ENCODE measurements around the gene SLC9A7. TPM values are rescaled to one million over a fixed set of nuclear protein-coding genes. Genes with fewer than 3 reads are reported as not detected.
A peak's percentile ranks its signal among the peaks of the same experiment; 100 is the strongest.

SLC9A7 gene
- total RNA-seq, 1 donor: 84.0 TPM

DNA sequence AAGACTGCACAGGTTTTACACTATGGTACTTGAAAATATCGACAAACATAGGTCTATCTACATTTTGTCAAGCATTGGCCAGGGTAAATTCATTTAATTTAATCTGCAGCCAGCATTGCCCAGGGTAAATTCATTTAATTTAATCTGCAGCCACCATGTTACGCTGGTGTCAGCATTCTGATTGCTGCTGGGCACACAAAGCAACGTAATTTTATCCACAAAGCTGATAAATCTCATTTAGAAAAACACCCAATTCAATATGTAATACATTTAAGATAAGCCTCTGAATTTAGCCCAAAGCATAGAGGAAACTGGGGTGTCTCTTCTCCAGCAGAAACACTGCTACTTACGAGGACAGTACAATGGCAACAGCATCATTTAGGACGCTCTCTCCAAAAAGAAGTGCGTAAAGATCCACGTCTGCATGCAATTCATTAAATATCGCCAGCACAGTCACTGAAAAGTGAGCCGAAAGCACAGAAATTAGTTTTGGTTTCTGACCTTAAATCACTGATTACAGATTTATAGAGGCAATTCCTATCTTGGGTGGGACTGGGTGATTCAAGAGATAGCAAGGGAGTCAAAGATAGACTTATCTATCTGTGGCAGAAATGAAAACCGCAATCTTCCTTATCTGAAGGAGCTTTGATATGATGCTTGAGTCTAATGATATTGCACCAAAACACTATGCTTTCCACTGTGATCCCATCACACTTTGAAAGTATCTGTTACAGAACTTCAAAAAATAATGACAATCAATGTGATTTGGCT lies 96.5 kb downstream of the SLC9A7 start:
- no peak for DNase-seq (ENCODE audit: low read depth in 2 of 3, low spot score in 2 of 3)

DNA sequence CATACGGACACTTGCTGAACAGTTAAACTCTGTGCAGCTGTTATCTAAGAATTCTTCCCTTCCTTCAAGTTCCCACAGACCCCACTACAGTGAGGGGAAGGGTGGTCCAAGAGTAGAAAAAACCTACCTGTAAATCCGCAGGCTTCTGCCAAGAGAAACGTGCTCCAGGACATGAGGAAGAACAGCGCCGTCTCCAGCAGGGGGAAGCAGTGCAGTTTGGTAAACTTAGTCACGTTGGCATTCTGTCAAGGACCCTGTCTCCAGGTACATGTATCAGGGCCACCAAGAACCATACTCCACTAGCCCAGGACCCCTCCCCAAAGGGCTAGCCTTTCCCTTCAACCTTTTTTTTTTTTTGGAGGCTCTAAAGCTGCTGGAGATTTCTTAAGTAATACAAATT lies 105.4 kb downstream of the SLC9A7 start:
- DNase-seq (ENCODE audit: low read depth in 2 of 3, low spot score in 2 of 3): peak in 1 of 3 donors; percentile 43

DNA sequence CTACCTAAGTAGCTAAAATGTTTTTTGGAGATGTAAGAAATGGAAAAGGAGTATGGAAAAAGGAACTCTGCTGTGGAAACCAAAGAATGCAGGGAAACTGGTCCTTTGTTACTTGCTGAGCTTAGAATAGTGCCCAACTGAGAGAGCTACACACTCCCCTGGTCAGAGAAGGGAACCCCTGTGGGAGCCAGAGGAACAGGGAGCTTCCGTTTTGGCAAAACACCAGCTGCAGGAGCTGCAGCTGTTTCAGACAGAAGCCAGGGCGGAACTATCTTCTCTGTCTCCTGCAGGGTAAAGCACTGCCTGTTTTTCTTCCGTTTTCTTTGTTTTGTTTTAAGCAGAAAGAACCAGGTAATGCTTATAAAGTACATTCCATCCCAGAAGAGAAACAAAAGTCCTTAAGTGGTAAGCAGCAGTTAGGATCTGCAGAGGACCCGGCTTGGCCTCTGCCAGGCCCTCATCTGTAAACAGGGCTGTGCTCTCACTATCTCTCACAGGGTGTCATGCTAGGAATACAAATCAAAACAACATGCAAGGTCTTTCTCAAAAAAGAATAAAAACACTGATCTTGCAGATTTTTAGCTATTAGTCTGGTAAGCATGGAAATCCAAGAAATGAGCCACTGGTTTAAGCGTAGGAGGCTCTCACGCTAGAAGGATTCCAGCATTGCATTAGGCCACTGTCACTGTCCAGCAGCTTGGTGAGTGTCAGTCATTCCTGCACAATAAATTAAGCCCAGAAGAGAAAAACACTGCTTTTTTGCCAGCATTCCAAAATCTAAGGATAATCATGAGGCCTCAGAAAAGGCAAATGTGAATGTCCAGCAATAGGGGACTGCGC lies 109.3 kb downstream of the SLC9A7 start:
- DNase-seq (ENCODE audit: low read depth in 2 of 3, low spot score in 2 of 3): peak in 2 of 3 donors; percentile 41 to 53

DNA sequence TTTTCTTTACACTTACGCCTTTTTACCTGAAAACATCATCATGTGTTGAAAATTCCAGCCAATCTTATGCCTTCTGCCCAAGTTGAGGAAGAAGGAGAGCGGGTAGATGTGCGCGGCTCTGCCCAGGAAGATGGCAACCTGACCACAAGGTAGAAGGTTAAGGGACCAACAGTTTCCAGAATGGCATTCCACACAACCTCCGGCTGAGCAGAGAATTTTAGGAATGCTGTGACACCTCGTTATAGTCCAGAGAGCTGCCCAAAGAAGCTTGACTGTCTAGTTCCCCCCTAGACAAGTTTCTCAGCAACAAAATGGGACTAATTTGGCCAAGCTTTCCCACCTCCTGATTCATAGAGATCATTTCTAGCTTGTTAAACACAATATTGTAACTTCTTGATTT lies 110.3 kb downstream of the SLC9A7 start:
- no peak for DNase-seq (ENCODE audit: low read depth in 2 of 3, low spot score in 2 of 3)

DNA sequence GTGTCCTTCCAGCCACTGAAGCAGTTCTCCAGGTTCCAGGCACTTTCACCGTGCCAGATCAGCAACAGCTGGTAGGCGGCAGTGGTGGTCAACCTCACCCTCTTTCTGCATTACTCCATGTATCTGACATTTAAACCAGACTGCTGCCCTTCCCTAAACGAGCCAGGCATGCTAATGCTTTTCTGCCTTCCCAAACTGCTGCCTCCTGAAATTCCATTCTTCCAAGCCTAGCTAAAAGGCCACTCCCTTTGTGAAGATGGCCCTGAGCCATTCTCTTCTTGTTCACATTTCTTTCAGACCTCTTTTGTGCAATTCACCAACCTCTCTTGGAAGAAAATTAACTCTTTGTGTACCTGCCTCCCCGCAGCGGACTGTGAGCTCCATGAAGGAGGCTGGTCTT lies 111.7 kb downstream of the SLC9A7 start:
- no peak for DNase-seq (ENCODE audit: low read depth in 2 of 3, low spot score in 2 of 3)

DNA sequence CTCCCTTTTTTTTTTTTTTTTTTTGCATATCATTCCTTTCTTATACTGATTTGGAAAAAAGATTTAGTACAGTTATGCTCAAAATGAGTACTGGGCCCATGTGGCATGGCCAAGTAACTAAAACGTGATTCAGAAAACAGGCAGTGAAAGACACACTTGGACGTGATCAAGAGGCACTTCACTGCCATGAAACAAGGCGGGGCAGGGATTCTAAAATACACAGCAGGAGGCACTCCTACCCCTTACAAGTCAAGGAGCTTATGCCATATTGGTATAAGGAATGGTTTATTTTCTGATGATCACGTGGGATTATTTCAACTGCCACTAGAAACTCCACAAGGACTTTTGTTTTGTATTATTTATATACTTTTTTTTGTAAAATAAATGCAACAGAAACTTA lies 113.3 kb downstream of the SLC9A7 start:
- no peak for DNase-seq (ENCODE audit: low read depth in 2 of 3, low spot score in 2 of 3)

DNA sequence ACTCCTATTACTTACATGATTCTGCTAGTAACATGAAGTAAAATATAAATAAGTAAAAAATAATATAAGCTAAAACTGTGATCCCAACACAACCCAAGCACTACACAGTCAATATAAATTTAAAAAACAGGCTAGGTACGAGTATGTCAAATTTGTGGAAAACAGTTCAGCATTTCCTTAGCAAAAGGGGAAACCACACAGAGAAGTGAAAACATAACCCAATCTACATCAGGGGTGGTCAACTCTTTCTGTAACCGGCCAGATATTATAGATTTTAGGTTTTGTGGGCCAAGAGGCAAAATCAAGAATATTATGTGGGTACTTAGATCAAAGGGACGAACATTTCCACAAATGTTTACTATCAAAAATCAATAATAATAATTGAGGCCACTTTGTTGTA lies 115.3 kb downstream of the SLC9A7 start:
- DNase-seq (ENCODE audit: low read depth in 2 of 3, low spot score in 2 of 3): no peak

DNA sequence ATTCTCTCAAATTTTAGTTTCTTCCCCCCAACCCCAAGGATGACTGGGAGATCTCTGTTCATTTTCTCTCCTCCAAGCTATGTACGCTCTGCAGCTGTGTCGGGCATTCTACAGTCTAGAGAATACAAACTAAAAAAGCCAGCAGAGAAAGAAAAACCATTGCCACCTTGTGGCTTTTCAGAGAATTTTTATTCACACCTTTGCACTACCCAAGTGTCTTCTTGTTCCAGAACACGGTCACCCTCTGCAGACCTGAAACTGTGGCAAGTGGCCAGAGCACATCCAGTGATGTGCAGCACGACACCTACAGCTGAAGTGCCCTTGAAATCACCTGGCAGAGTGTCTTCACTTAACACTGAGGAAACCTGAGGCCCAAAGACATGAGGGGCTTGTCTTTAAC lies 116.8 kb downstream of the SLC9A7 start:
- peak in 1 of 3 donors; percentile 52 for DNase-seq (ENCODE audit: low read depth in 2 of 3, low spot score in 2 of 3)

DNA sequence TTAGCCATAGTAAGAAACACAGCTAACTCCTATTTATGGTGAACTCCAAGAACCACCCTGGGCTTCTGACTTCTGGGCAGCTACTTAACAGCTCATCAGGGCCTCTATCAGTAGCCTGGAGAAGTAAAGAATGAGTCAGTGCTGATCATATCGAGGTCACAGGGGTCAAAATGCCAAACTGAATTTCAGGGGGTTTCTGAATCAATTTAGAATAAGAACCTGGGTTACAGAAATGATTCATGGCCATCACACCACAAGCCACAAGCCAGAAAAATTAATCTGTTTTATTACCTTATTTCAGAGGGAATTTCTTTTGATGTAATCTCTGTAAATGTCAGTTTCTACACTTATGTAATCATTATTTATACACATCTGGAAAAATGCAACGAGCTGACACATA lies 121.0 kb downstream of the SLC9A7 start:
- DNase-seq (ENCODE audit: low read depth in 2 of 3, low spot score in 2 of 3): no peak

DNA sequence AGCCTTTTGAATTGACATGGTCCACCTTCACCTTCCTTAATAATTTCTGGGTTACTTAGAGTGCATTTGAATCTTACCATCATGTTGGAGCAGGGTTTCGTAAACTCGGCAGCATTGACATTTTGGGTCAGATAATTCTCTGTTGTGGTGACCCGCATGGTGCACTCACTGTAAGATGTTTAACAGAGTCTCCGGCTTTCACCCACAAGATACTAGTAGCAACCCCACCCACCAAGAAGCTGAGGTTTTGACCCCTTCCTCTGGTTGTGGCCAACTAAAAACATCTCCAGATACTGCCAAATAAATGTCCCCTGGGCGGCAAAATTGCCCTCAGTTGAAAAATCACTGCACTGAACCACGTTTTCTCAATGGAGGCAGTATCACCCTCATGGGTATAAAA lies 122.7 kb downstream of the SLC9A7 start:
- DNase-seq (ENCODE audit: low read depth in 2 of 3, low spot score in 2 of 3): no peak

DNA sequence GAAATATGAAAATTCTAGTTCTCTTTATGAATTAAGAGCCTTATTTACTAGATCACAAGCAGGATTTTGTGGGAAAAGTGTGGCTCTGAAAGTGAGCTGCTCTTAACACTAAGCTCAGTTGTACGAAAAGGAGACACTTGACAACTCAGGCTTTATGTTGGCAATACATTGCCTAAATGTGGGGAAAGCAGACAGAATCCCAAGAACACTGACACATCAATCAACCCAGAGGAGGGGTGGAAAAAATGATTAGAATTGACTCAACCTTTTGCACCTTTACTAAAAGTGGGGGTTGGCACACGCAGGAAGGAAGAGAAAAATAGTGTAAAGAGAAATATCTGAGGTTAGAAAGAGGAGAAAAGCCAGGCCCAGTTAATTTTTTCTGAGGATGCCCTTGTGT lies 123.7 kb downstream of the SLC9A7 start:
- no peak for DNase-seq (ENCODE audit: low read depth in 2 of 3, low spot score in 2 of 3)

DNA sequence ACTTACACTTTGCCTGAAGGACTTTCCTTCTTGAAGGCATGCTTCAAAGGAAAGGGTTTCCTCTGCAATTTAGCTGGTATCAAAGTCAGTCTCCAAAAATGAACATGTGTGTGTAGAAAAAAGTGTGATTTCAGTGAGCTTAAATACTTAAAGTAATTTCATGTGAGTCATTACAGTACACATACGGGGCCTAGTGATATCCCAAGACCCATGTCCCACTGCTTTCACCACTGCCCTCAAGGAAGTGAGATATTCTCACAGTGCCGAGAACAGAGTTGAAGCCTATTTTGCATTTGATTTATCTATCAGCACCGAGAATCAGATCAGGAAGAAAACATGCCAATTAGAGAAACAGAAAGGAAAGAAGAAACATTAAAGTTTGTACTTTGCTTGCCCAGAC lies 124.3 kb downstream of the SLC9A7 start:
- no peak for DNase-seq (ENCODE audit: low read depth in 2 of 3, low spot score in 2 of 3)

DNA sequence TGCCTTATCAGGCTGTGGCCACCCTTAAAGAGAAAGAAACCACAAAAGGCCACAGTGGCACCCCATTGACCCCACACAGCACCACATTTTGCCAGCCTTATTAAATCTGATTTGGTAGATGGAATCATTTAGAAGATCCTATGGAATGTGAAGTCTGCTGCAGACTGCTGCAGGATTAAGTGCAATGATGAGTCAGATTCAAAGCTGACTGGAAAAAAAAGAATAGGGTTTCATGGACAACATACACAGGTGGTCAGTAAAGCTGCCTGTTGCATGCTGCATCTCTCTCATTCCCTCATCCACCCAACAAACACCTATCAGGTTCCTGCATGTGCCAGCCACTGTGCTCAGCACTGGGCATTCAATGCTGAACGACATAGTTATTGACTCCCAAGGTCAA lies 128.8 kb downstream of the SLC9A7 start:
- DNase-seq (ENCODE audit: low read depth in 2 of 3, low spot score in 2 of 3): no peak

DNA sequence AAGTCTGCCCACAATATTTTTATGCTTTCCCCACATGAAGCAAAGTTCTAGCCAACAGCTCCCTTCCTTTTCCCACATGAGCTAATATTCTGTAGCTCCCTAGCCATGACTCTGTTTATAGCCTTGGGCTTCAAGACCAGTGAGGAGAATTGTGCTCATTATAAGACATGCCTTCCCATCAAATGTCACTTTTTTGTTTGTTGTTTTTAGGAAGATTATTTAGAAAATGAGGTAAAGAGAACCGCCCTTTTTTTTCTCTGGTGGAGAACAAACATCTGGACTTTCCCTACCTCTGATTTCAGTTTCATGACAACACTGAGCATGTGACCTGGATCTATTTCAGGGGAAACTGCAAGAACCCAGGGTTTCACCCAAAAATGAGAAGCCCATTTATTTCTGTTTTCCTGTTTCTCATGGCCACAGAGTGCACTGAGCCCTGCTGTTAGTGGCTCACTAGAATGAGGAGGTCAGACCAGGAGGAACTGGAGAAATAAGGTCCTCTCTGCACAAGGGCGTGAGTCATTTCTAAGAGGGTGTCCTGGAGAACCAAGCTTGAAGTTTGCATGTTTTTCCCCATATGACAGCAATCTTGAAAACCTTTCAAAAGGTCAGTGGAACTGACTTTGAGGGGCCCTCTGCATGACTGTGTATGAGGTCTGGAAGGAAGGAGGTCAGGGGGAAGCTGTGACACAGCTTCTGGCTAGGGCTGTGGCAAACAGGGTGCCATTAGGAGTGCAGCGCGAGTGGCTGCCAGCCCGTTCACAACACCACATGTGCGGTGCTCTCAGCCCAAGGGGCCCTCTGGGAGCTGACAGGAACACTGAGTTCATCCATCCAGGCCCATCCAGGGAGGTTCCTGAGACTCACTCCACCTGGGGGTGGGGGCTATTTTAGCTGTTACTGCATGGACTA lies 130.2 kb downstream of the SLC9A7 start:
- peak in 2 of 3 donors; percentile 36 to 39 for DNase-seq (ENCODE audit: low read depth in 2 of 3, low spot score in 2 of 3)

DNA sequence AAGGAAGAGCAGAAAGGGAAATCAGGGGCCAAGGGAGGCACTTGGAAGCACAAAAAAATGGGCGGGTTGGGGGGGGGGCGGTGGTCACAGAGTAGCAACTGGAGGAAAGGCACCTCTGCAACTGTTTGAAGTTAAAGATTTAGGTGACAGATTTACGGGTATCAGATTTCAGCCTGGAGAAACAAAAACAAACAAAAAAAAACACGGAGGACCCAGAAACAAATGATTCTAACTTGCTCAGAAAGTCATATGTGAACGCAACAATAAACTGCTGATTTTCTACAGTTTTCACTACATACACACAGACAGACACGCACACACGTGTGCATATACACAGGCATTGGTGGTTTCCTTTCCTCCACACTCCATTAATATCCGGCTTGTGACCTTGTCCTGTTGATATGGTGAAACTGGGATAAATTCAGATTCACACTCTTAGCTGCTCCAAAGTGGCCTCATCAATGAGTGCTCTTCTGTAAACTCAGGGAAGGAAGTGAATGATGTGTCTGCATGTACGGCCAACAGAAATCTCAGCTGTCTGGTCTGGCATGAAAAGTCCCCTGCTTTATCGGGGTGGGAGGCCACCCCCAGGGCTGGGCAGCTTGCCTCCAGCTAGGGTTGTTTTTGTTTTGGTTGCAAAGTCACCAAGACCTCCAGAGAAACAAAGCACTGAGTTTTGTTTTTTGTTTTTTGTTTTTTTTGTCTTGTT lies 131.1 kb downstream of the SLC9A7 start:
- DNase-seq (ENCODE audit: low read depth in 2 of 3, low spot score in 2 of 3): no peak

DNA sequence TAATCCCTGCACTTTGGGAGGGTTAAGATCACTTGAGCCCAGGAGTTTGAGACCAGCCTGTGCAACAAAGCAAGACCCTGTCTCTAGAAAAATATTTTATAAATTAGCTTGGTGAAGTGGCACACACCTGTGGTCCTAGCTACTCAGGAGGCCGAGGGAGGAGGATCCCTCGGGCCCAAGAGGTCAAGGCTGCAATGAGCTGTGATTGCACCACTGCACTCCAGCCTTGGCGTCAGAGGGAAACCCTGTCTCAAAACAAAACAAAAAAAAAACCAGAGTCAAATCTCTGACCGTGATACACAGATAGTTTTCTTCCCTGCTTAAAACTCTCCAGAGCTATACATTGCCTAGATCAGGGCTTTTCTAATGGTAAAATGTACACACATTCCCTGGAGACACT lies 131.9 kb downstream of the SLC9A7 start:
- DNase-seq (ENCODE audit: low read depth in 2 of 3, low spot score in 2 of 3): no peak

DNA sequence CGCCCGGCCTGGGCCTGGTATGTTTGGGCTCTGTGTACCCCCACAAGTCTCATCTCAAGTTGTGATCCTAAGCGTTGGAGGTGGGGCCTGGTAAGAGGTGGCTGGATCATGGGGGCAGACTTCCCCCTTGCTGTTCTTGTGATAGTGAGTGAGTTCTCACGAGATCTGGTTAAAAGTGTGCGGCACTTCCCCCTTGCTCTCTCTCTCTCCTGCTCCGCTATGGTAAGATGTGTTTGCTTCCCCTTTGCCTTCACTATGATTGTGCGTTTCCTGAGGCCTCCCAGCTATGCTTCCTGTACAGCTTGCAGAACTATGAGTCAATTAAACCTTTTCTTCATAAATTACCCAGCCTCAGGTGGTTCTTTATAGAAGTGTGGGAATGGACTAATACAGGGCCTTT lies 132.4 kb downstream of the SLC9A7 start:
- DNase-seq (ENCODE audit: low read depth in 2 of 3, low spot score in 2 of 3): peak in 2 of 3 donors; percentile 73 to 88

DNA sequence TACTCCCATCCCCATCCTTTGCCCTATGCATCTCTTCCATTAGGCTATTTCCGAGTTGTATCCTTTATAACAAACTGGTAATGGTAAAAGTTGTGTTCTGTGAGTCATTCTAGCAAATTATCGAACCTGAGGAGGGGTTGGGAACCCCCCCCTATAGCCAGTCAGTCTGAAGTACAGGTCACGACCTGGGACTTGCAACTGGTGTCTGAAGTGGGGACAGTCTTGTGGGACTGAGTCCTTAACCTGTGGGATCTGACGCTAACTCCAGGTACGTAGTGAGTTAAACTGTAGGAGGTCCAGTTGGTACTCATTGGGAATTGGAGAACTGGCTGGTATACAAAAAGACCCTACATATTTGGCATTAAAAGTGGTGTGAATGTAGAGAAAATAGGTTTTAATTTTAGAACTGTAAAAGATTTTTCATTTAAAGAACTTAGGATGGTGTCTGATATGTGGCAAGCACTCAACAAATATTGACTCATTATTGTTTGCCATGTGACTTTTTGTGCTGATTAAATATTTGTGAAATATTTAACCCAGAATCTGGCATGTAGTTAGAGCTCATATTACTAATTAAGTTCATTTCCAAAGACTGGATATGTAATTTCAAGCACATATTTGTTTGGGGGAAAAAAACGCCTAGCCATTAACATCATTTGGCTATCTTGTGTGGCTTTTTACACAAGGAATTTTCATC lies 134.7 kb downstream of the SLC9A7 start:
- no peak for DNase-seq (ENCODE audit: low read depth in 2 of 3, low spot score in 2 of 3)

DNA sequence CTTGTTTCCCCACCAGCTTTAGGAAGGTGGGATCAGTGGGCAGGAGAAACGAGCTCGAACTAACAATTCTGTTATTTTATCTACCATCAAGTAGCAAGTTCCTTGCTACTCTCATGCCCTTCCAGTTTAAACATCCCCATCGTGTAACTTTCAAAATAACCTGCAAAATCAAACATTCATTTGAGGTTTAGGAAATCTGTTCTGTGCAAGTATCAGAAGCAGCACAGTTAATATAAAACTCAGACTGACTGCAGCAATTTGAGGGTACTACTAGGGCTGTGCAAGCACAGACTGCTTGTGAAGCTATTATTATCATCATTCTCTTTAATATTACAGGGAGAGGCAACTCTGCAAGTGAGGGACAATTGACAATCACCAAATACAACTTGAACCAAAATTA lies 137.3 kb downstream of the SLC9A7 start:
- DNase-seq (ENCODE audit: low read depth in 2 of 3, low spot score in 2 of 3): no peak

DNA sequence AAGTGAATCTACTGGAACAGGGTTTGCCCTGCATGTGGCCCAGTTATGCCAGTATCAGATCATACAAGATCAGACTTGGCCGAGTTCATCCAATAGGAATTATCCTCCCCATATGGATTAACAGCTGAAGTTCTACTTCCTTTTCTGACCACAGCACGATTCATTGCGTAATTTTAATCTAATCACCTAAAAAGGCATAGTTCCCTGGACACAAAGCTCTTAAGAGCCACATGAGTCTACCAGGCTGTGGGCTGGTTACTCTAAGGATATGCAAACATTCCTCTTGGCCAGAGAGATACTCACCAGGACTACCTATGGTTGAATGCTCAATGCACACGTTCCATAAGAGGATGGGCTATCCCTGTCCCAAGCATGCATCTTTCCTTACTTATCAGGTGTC lies 138.4 kb downstream of the SLC9A7 start:
- no peak for DNase-seq (ENCODE audit: low read depth in 2 of 3, low spot score in 2 of 3)

All from hematopoietic multipotent progenitor cell (in vitro differentiated cells).